ENCODE results near the gene TEAD4. TPM values are rescaled to one million over a fixed set of nuclear protein-coding genes. Genes with fewer than 3 reads are reported as not detected.

The TEAD4 gene
- total RNA-seq: 1.6 TPM
- 15.1 TPM for polyA plus RNA-seq
- long read RNA-seq, donor 1: 0 reads
- long read RNA-seq, donor 2: 0 reads
- long read RNA-seq, donor 3: 0 reads
- long read RNA-seq, donor 4: 0 reads
- long read RNA-seq, donor 5, partial matches to known transcripts: 0 of 1 reads
- long read RNA-seq, donor 5, other reads (novel, unspliced or antisense): 0 of 1 reads
- long read RNA-seq, donor 6: 0 reads
- long read RNA-seq, donor 7: 0 reads
- long read RNA-seq, donor 8: 0 reads
- long read RNA-seq, donor 9, partial matches to known transcripts: 0 of 1 reads
- long read RNA-seq, donor 9, other reads (novel, unspliced or antisense): 0 of 1 reads
- long read RNA-seq, donor 10: 0 reads

GRCh38 chr12:2959192-2959504, at the start of gene TEAD4:
TSS of gene TEAD4 (plus strand) at chr12:2959397.
- peaks cover 0 to 5% of the 10 kb centered on the region in 2 donors for H3K4me1 ChIP-seq (ENCODE audit: control insufficient read depth in 2 of 2, insufficient read depth in 2 of 2, low read length in 2 of 2)
- H3K36me3 ChIP-seq (ENCODE audit: control insufficient read depth in 2 of 2, insufficient read depth in 2 of 2, low read length in 1 of 2): no peaks in the 10 kb centered on the region
- H3K27ac ChIP-seq (ENCODE audit: low read depth in 1 of 2, low read length in 1 of 2): peak within 1 kb of the TSS in 1 of 2 donors; percentile 60
- no peaks in the 10 kb centered on the region for H3K9me3 ChIP-seq (ENCODE audit: control insufficient read depth in 2 of 2, insufficient read depth in 1 of 2, low read length in 1 of 2)
- under 1% methylated on average over 46 of the region's 50 CpGs for WGBS
- no peak for DNase-seq (ENCODE audit: low read depth in 6 of 9, low spot score in 9 of 9)
- peaks cover 57 to 77% of the 10 kb centered on the region in 2 donors for H3K27me3 ChIP-seq (ENCODE audit: control insufficient read depth in 2 of 2, insufficient read depth in 1 of 2, low read length in 1 of 2)
- peak within 1 kb of the TSS in 1 of 2 donors; percentile 49 for H3K4me3 ChIP-seq (ENCODE audit: low read length in 2 of 2)

GRCh38 chr12:2912216-2912575, 47.0 kb upstream of the TEAD4 start:
- WGBS: 98% methylated on average over 3 of the region's 3 CpGs
- H3K4me3 ChIP-seq (ENCODE audit: low read length in 2 of 2): no peak overlapping the region
- no peaks in the 10 kb centered on the region for H3K9me3 ChIP-seq (ENCODE audit: control insufficient read depth in 2 of 2, insufficient read depth in 1 of 2, low read length in 1 of 2)
- peaks cover 0 to 2% of the 10 kb centered on the region in 2 donors for H3K36me3 ChIP-seq (ENCODE audit: control insufficient read depth in 2 of 2, insufficient read depth in 2 of 2, low read length in 1 of 2)
- DNase-seq (ENCODE audit: low read depth in 6 of 9, low spot score in 9 of 9): no peak
- H3K27me3 ChIP-seq (ENCODE audit: control insufficient read depth in 2 of 2, insufficient read depth in 1 of 2, low read length in 1 of 2): no peaks in the 10 kb centered on the region
- no peak overlapping the region for H3K27ac ChIP-seq (ENCODE audit: low read depth in 1 of 2, low read length in 1 of 2)
- H3K4me1 ChIP-seq (ENCODE audit: control insufficient read depth in 2 of 2, insufficient read depth in 2 of 2, low read length in 2 of 2): no peaks in the 10 kb centered on the region

- 91% methylated on average over 2 of the region's 2 CpGs for WGBS
- Histone ChIP-seq H3K9me3 (ENCODE audit: control insufficient read depth in 2 of 2, insufficient read depth in 1 of 2, low read length in 1 of 2) (no peaks in the 10 kb centered on the region), H3K4me3 (ENCODE audit: low read length in 2 of 2) (no peak overlapping the region), H3K27ac (ENCODE audit: low read depth in 1 of 2, low read length in 1 of 2) (no peak overlapping the region), H3K4me1 (ENCODE audit: control insufficient read depth in 2 of 2, insufficient read depth in 2 of 2, low read length in 2 of 2) (no peaks in the 10 kb centered on the region), H3K36me3 (ENCODE audit: control insufficient read depth in 2 of 2, insufficient read depth in 2 of 2, low read length in 1 of 2) (peaks cover 0 to 3% of the 10 kb centered on the region in 2 donors), H3K27me3 (ENCODE audit: control insufficient read depth in 2 of 2, insufficient read depth in 1 of 2, low read length in 1 of 2) (no peaks in the 10 kb centered on the region)
- no peak for DNase-seq (ENCODE audit: low read depth in 6 of 9, low spot score in 9 of 9)
Observed at GRCh38 chr12:2919249-2919648, 39.9 kb upstream of the TEAD4 start.

DNA sequence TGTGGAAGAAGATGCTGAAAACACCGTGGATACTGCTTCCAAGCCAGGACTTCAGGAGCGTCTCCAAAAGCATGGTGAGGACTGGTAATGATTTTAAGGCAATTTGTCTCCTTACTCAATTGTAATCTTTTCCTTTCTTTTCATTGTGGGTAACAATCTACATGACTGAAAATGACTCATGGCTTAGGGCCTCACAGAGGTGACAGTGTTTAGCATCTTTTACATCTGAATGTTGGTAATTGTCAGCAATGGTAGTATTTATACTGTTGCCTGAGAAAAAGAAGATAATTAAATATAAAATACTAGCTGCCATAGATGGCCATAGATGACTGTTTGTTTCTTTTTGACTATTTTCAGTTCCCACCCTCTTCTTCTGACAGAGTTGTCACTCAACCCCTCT, 36.9 kb upstream of the TEAD4 start:
- Histone ChIP-seq H3K9me3 (ENCODE audit: control insufficient read depth in 2 of 2, insufficient read depth in 1 of 2, low read length in 1 of 2) (no peaks in the 10 kb centered on the region), H3K36me3 (ENCODE audit: control insufficient read depth in 2 of 2, insufficient read depth in 2 of 2, low read length in 1 of 2) (peaks cover 0 to 3% of the 10 kb centered on the region in 2 donors), H3K4me1 (ENCODE audit: control insufficient read depth in 2 of 2, insufficient read depth in 2 of 2, low read length in 2 of 2) (no peaks in the 10 kb centered on the region), H3K27me3 (ENCODE audit: control insufficient read depth in 2 of 2, insufficient read depth in 1 of 2, low read length in 1 of 2) (no peaks in the 10 kb centered on the region), H3K27ac (ENCODE audit: low read depth in 1 of 2, low read length in 1 of 2) (no peak overlapping the region), H3K4me3 (ENCODE audit: low read length in 2 of 2) (no peak overlapping the region)
- no peak for DNase-seq (ENCODE audit: low read depth in 6 of 9, low spot score in 9 of 9)
- 97% methylated on average over 2 of the region's 2 CpGs for WGBS

- Histone ChIP-seq H3K4me3 (ENCODE audit: low read length in 2 of 2) (no peak overlapping the region), H3K27ac (ENCODE audit: low read depth in 1 of 2, low read length in 1 of 2) (no peak overlapping the region), H3K9me3 (ENCODE audit: control insufficient read depth in 2 of 2, insufficient read depth in 1 of 2, low read length in 1 of 2) (no peaks in the 10 kb centered on the region), H3K36me3 (ENCODE audit: control insufficient read depth in 2 of 2, insufficient read depth in 2 of 2, low read length in 1 of 2) (peaks cover 0 to 3% of the 10 kb centered on the region in 2 donors), H3K27me3 (ENCODE audit: control insufficient read depth in 2 of 2, insufficient read depth in 1 of 2, low read length in 1 of 2) (no peaks in the 10 kb centered on the region), H3K4me1 (ENCODE audit: control insufficient read depth in 2 of 2, insufficient read depth in 2 of 2, low read length in 2 of 2) (no peaks in the 10 kb centered on the region)
- DNase-seq (ENCODE audit: low read depth in 6 of 9, low spot score in 9 of 9): no peak
- WGBS: 97% methylated on average over 9 of the region's 9 CpGs
Observed at GRCh38 chr12:2923057-2923456, 36.1 kb upstream of the TEAD4 start.

GRCh38 chr12:2924019-2924418, 35.2 kb upstream of the TEAD4 start:
- no peak overlapping the region for H3K27ac ChIP-seq (ENCODE audit: low read depth in 1 of 2, low read length in 1 of 2)
- H3K27me3 ChIP-seq (ENCODE audit: control insufficient read depth in 2 of 2, insufficient read depth in 1 of 2, low read length in 1 of 2): no peaks in the 10 kb centered on the region
- H3K4me3 ChIP-seq (ENCODE audit: low read length in 2 of 2): no peak overlapping the region
- H3K36me3 ChIP-seq (ENCODE audit: control insufficient read depth in 2 of 2, insufficient read depth in 2 of 2, low read length in 1 of 2): peaks cover 0 to 3% of the 10 kb centered on the region in 2 donors
- 95% methylated on average over 3 of the region's 3 CpGs for WGBS
- DNase-seq (ENCODE audit: low read depth in 6 of 9, low spot score in 9 of 9): no peak
- no peaks in the 10 kb centered on the region for H3K9me3 ChIP-seq (ENCODE audit: control insufficient read depth in 2 of 2, insufficient read depth in 1 of 2, low read length in 1 of 2)
- H3K4me1 ChIP-seq (ENCODE audit: control insufficient read depth in 2 of 2, insufficient read depth in 2 of 2, low read length in 2 of 2): no peaks in the 10 kb centered on the region

DNA sequence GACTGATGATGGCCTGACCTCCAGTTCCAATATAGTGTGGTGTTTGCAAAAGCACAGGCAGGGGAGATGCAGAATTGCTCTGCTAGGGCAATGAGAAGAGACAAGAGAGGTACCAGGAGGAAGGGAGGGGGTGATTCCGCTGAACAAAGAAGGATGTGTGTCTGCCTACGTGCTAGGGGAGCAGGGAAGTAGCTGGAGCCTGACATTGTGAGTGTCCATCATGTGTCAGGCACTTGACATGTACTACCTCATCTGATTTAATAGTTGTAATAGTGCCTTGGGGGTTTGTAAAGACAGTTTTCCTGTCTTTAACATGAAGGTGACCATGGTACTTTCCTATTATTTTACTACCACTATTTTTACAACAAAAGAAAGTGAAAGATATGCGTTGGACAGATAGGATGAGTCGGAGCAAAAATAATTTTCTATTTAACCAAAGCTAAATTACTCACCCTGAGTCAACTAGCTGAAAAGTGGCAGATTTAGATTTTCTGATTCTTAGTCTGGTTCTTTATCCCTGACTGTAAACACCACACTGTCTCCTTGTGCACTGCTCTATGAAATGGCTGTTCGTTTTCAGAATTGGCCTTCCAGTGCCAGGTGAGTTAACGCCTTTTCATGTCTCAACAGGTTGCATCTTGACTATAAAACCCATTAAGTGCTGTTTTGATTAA, 33.7 kb upstream of the TEAD4 start:
- no peaks in the 10 kb centered on the region for H3K4me1 ChIP-seq (ENCODE audit: control insufficient read depth in 2 of 2, insufficient read depth in 2 of 2, low read length in 2 of 2)
- H3K4me3 ChIP-seq (ENCODE audit: low read length in 2 of 2): no peak overlapping the region
- H3K27me3 ChIP-seq (ENCODE audit: control insufficient read depth in 2 of 2, insufficient read depth in 1 of 2, low read length in 1 of 2): no peaks in the 10 kb centered on the region
- no peaks in the 10 kb centered on the region for H3K9me3 ChIP-seq (ENCODE audit: control insufficient read depth in 2 of 2, insufficient read depth in 1 of 2, low read length in 1 of 2)
- DNase-seq (ENCODE audit: low read depth in 6 of 9, low spot score in 9 of 9): no peak
- peak overlapping the region; percentile 3 to 65 for H3K27ac ChIP-seq (ENCODE audit: low read depth in 1 of 2, low read length in 1 of 2)
- peaks cover 0 to 6% of the 10 kb centered on the region in 2 donors for H3K36me3 ChIP-seq (ENCODE audit: control insufficient read depth in 2 of 2, insufficient read depth in 2 of 2, low read length in 1 of 2)
- WGBS: 92% methylated on average over 6 of the region's 6 CpGs

GRCh38 chr12:2930865-2931264, 28.3 kb upstream of the TEAD4 start:
- Histone ChIP-seq H3K4me3 (ENCODE audit: low read length in 2 of 2) (no peak overlapping the region), H3K4me1 (ENCODE audit: control insufficient read depth in 2 of 2, insufficient read depth in 2 of 2, low read length in 2 of 2) (no peaks in the 10 kb centered on the region), H3K27ac (ENCODE audit: low read depth in 1 of 2, low read length in 1 of 2) (no peak overlapping the region), H3K27me3 (ENCODE audit: control insufficient read depth in 2 of 2, insufficient read depth in 1 of 2, low read length in 1 of 2) (no peaks in the 10 kb centered on the region), H3K9me3 (ENCODE audit: control insufficient read depth in 2 of 2, insufficient read depth in 1 of 2, low read length in 1 of 2) (no peaks in the 10 kb centered on the region), H3K36me3 (ENCODE audit: control insufficient read depth in 2 of 2, insufficient read depth in 2 of 2, low read length in 1 of 2) (peaks cover 7 to 11% of the 10 kb centered on the region in 2 donors)
- no peak for DNase-seq (ENCODE audit: low read depth in 6 of 9, low spot score in 9 of 9)
- WGBS: 96% methylated on average over 8 of the region's 8 CpGs

GRCh38 chr12:2933586-2933985, 25.6 kb upstream of the TEAD4 start:
- Histone ChIP-seq H3K4me3 (ENCODE audit: low read length in 2 of 2) (no peak overlapping the region), H3K27ac (ENCODE audit: low read depth in 1 of 2, low read length in 1 of 2) (no peak overlapping the region), H3K4me1 (ENCODE audit: control insufficient read depth in 2 of 2, insufficient read depth in 2 of 2, low read length in 2 of 2) (no peaks in the 10 kb centered on the region), H3K27me3 (ENCODE audit: control insufficient read depth in 2 of 2, insufficient read depth in 1 of 2, low read length in 1 of 2) (no peaks in the 10 kb centered on the region), H3K36me3 (ENCODE audit: control insufficient read depth in 2 of 2, insufficient read depth in 2 of 2, low read length in 1 of 2) (peaks cover 7 to 11% of the 10 kb centered on the region in 2 donors), H3K9me3 (ENCODE audit: control insufficient read depth in 2 of 2, insufficient read depth in 1 of 2, low read length in 1 of 2) (no peaks in the 10 kb centered on the region)
- no peak for DNase-seq (ENCODE audit: low read depth in 6 of 9, low spot score in 9 of 9)
- WGBS: 98% methylated on average over 6 of the region's 6 CpGs

Data from thymus (tissue), 14 donors.